WTC11 (cell line): ENCODE results near the gene TMEM271.

Experiments used
- NR3C1 ChIP-seq: sonication (generic); formaldehyde crosslinking; conservative IDR thresholded peaks from 2 replicates; pipeline ENCODE4 v1.8.1; 2023; ENCODE audit warnings: low read depth, mild to moderate bottlenecking, missing genetic modification reagents
- TF ChIP-seq, protein P1 (sequence below): fragments of 200-600 bp; IDR thresholded peaks from 2 replicates; pipeline ENCODE4 v1.8.0; 2022; ENCODE audit warnings: antibody characterized with exemption

GRCh38 chr4:566035-566434 is 10.1 kb downstream of the TMEM271 start:
- no peak for TF ChIP-seq NR3C1 (CRISPR knock-in tag)
- TF ChIP-seq, protein P1, sequence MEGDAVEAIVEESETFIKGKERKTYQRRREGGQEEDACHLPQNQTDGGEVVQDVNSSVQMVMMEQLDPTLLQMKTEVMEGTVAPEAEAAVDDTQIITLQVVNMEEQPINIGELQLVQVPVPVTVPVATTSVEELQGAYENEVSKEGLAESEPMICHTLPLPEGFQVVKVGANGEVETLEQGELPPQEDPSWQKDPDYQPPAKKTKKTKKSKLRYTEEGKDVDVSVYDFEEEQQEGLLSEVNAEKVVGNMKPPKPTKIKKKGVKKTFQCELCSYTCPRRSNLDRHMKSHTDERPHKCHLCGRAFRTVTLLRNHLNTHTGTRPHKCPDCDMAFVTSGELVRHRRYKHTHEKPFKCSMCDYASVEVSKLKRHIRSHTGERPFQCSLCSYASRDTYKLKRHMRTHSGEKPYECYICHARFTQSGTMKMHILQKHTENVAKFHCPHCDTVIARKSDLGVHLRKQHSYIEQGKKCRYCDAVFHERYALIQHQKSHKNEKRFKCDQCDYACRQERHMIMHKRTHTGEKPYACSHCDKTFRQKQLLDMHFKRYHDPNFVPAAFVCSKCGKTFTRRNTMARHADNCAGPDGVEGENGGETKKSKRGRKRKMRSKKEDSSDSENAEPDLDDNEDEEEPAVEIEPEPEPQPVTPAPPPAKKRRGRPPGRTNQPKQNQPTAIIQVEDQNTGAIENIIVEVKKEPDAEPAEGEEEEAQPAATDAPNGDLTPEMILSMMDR: no peak
